HCT116 (cell line): ENCODE data around the gene ADAMTS3. TPM values are rescaled to one million over a fixed set of nuclear protein-coding genes. Genes with fewer than 3 reads are reported as not detected.

Source experiments
- ATAC-seq: fragments of 200-7000 bp; cut with Tn5 transposase; 2 replicates; pipeline ENCODE4 v1.9.1; 2020; ENCODE audit warnings: mild to moderate bottlenecking, moderate library complexity
- BruUV-seq: library from RNA; stranded (reverse); fragments of 400-500 nt; replicated peaks from 2 replicates; lab custom pipeline; 2021; lab: Mats Ljungman, UMichigan
- CTCF ChIA-PET: fragments of 300-600 bp; sonication (Branson Sonifier 250); formaldehyde crosslinking; loops from one replicate; lab custom pipeline; 2021; ENCODE audit warnings: antibody characterized with exemption; lab: Charles Lee
- POLR2A ChIA-PET: fragments of 300-600, 350-600 bp; sonication (Branson Sonifier 250); formaldehyde crosslinking; loops from one replicate; lab custom pipeline; 2021; ENCODE audit warnings: antibody characterized with exemption; lab: Charles Lee
- RAD21 ChIA-PET, 2 experiments: fragments of 300-600 bp; sonication (Branson Sonifier 250); formaldehyde crosslinking; loops; one replicate each; lab custom pipeline; 2023; ENCODE audit warnings: low total read pairs in 2 of 2; ENCODE audit not compliant: uncharacterized antibody in 2 of 2, unreplicated experiment in 2 of 2, low non-redundant PET in 1 of 2; lab: Charles Lee
- DNase-seq: peaks from one replicate; pipeline ENCODE4 v3.0.0-alpha.2; 2010; ENCODE audit warnings: low read depth, low spot score
- H2AFZ ChIP-seq: fragments of 200-600 bp; shearing (Covaris generic), sonication (generic); 2 replicates; pipeline ENCODE4 v1.6.1; 2017; ENCODE audit warnings: low read depth, mixed run types, mixed read lengths, antibody characterized with exemption, low read length; ENCODE audit not compliant: poor library complexity, severe bottlenecking
- H3K27ac ChIP-seq: 2 replicates; pipeline ENCODE4 v1.5.1; 2012; ENCODE audit warnings: low read depth, low read length
- H3K27me3 ChIP-seq: fragments of 200-600 bp; sonication (generic); 2 replicates; pipeline ENCODE4 v1.6.1; 2016; ENCODE audit warnings: mixed run types, low read length, mixed read lengths; ENCODE audit not compliant: insufficient read depth
- H3K36me3 ChIP-seq, 2 experiments: fragments of 200-500 bp in 1 of 2; fragments of 200-600 bp in 1 of 2; sonication (Bioruptor generic) in 1 of 2; sonication (generic) in 1 of 2; 2 replicates each; pipeline versions ENCODE4 v1.5.1 to v1.6.1; 2014 to 2016; ENCODE audit warnings: low read length in 2 of 2, inconsistent platforms in 1 of 2, mixed read lengths in 1 of 2, mixed run types in 1 of 2; ENCODE audit not compliant: insufficient read depth in 2 of 2, control insufficient read depth in 1 of 2
- H3K4me1 ChIP-seq, 2 experiments: fragments of 200-600 bp in 1 of 2; sonication (generic) in 1 of 2; 2 replicates each; pipeline versions ENCODE4 v1.5.1 to v1.6.1; 2012 to 2017; ENCODE audit warnings: low read length in 2 of 2, inconsistent platforms in 1 of 2, mild to moderate bottlenecking in 1 of 2, mixed read lengths in 1 of 2, mixed run types in 1 of 2, moderate library complexity in 1 of 2; ENCODE audit not compliant: insufficient read depth in 2 of 2, control insufficient read depth in 1 of 2
- H3K4me2 ChIP-seq: fragments of 200-600 bp; sonication (generic); 2 replicates; pipeline ENCODE4 v1.6.1; 2017; ENCODE audit warnings: mixed run types, low read length, mixed read lengths
- H3K4me3 ChIP-seq, 2 experiments: fragments of 200-600 bp in 1 of 2; sonication (generic) in 1 of 2; replicated peaks in 1 of 2; 2 replicates each; pipeline ENCODE4 v1.5.1; 2011 to 2016; ENCODE audit warnings: low read length in 2 of 2, control low read depth in 1 of 2, low read depth in 1 of 2, mild to moderate bottlenecking in 1 of 2, mixed read lengths in 1 of 2, mixed run types in 1 of 2
- H3K79me2 ChIP-seq: fragments of 200-600 bp; sonication (generic); 2 replicates; pipeline ENCODE4 v1.6.1; 2017; ENCODE audit warnings: mild to moderate bottlenecking, mixed run types, low read length, moderate library complexity, mixed read lengths; ENCODE audit not compliant: insufficient read depth
- H3K9ac ChIP-seq: fragments of 200-600 bp; sonication (generic); 2 replicates; pipeline ENCODE4 v1.6.1; 2016; ENCODE audit warnings: low read length, mixed read lengths
- H3K9me2 ChIP-seq: fragments of 200-600 bp; sonication (generic), shearing (Covaris generic); 2 replicates; pipeline ENCODE4 v1.6.1; 2017; ENCODE audit warnings: mixed run types, mild to moderate bottlenecking, moderate library complexity; ENCODE audit not compliant: insufficient read depth
- H3K9me3 ChIP-seq, 2 experiments: fragments of 200-500 bp in 1 of 2; fragments of 200-600 bp in 1 of 2; sonication (Bioruptor generic) in 1 of 2; sonication (generic) in 1 of 2; 2 replicates each; pipeline ENCODE4 v1.6.1; 2014 to 2017; ENCODE audit warnings: low read length in 2 of 2, mixed read lengths in 2 of 2, inconsistent platforms in 1 of 2, low read depth in 1 of 2, mild to moderate bottlenecking in 1 of 2, mixed run types in 1 of 2, moderate library complexity in 1 of 2; ENCODE audit not compliant: control insufficient read depth in 1 of 2, insufficient read depth in 1 of 2
- H4K20me1 ChIP-seq: fragments of 200-600 bp; sonication (generic), shearing (Covaris generic); 2 replicates; pipeline ENCODE4 v1.6.1; 2017; ENCODE audit warnings: mixed run types, mild to moderate bottlenecking, moderate library complexity; ENCODE audit not compliant: insufficient read depth
- ATF3 ChIP-seq: IDR thresholded peaks from 2 replicates; pipeline ENCODE4 v1.6.1; 2012
- CBX3 ChIP-seq: IDR thresholded peaks from 2 replicates; pipeline ENCODE4 v1.6.1; 2012; ENCODE audit warnings: low read depth
- CEBPB ChIP-seq: IDR thresholded peaks from 2 replicates; pipeline ENCODE4 v1.6.1; 2012; ENCODE audit warnings: low read depth
- EGR1 ChIP-seq: IDR thresholded peaks from 2 replicates; pipeline ENCODE4 v1.6.1; 2012; ENCODE audit warnings: low read depth
- ELF1 ChIP-seq: IDR thresholded peaks from 2 replicates; pipeline ENCODE4 v1.6.1; 2012; ENCODE audit warnings: low read depth, borderline replicate concordance
- EZH2 ChIP-seq: fragments of 200-600 bp; sonication (generic); IDR thresholded peaks from 2 replicates; pipeline ENCODE4 v1.6.1; 2017; ENCODE audit warnings: antibody characterized with exemption, mixed run types
- EZH2phosphoT487 ChIP-seq: fragments of 200-600 bp; IDR thresholded peaks from 2 replicates; pipeline ENCODE4 v1.6.1; 2018; ENCODE audit warnings: antibody characterized with exemption, borderline replicate concordance
- FOSL1 ChIP-seq: IDR thresholded peaks from 2 replicates; pipeline ENCODE4 v1.6.1; 2012; ENCODE audit warnings: low read depth
- POLR2A ChIP-seq: IDR thresholded peaks from 2 replicates; pipeline ENCODE4 v1.7.0; 2011; ENCODE audit warnings: borderline replicate concordance; ENCODE audit not compliant: insufficient read depth, insufficient read length; ENCODE audit errors: extremely low read depth
- POLR2AphosphoS5 ChIP-seq: IDR thresholded peaks from 2 replicates; pipeline ENCODE4 v1.6.1; 2011; ENCODE audit warnings: mild to moderate bottlenecking, low read depth, low read length, moderate library complexity
- RAD21 ChIP-seq: IDR thresholded peaks from 2 replicates; pipeline ENCODE4 v1.6.1; 2012; ENCODE audit warnings: low read depth, mild to moderate bottlenecking
- SRF ChIP-seq: IDR thresholded peaks from 2 replicates; pipeline ENCODE4 v1.6.1; 2012; ENCODE audit warnings: low read depth
- TCF7L2 ChIP-seq: IDR thresholded peaks from 2 replicates; pipeline ENCODE4 v1.7.0; 2011; ENCODE audit warnings: borderline replicate concordance, inconsistent platforms; ENCODE audit not compliant: insufficient read depth, insufficient read length; ENCODE audit errors: extremely low read depth
- YY1 ChIP-seq: IDR thresholded peaks from 2 replicates; pipeline ENCODE4 v1.6.1; 2011; ENCODE audit warnings: low read length, low read depth, moderate library complexity, mild to moderate bottlenecking; ENCODE audit not compliant: insufficient replicate concordance; ENCODE audit errors: extremely low read depth
- ZBTB33 ChIP-seq: IDR thresholded peaks from 2 replicates; pipeline ENCODE4 v1.6.1; 2011; ENCODE audit warnings: mild to moderate bottlenecking, low read length, moderate library complexity; ENCODE audit not compliant: insufficient replicate concordance; ENCODE audit errors: extremely low read depth
- ZFX ChIP-seq: fragments of 450-650 bp; IDR thresholded peaks from 2 replicates; pipeline ENCODE4 v1.6.1; 2017
- ZNF274 ChIP-seq: fragments of 200-500 bp; sonication (Bioruptor generic); IDR thresholded peaks from 2 replicates; pipeline ENCODE4 v1.6.1; 2014; ENCODE audit warnings: mild to moderate bottlenecking, low read depth, low read length, inconsistent platforms
- intact Hi-C: fragments of 100-400 bp; cut with micrococcal nuclease; formaldehyde crosslinking; loops from 2 replicates; pipeline ENCODE4 v1.10.0; 2022
- total RNA-seq: library from RNA; stranded (reverse); gene quantifications from one replicate; pipeline ENCODE4 v1.2.1, GENCODE V29; 2021; ENCODE audit not compliant: unreplicated experiment
- TF ChIP-seq, protein P1 (sequence below): IDR thresholded peaks from 2 replicates; pipeline ENCODE4 v1.6.1; 2012
- TF ChIP-seq, protein P2 (sequence below), 3 experiments: fragments of 200-600 bp in 1 of 3; sonication (generic) in 1 of 3; IDR thresholded peaks in 2 of 3; conservative IDR thresholded peaks in 1 of 3; 2 replicates each; pipeline ENCODE4 v1.5.1; 2012 to 2017; ENCODE audit warnings: low read depth in 2 of 3, low read length in 2 of 3, antibody characterized with exemption in 1 of 3, borderline replicate concordance in 1 of 3, control low read depth in 1 of 3, mild to moderate bottlenecking in 1 of 3, mixed read lengths in 1 of 3, mixed run types in 1 of 3, moderate library complexity in 1 of 3; ENCODE audit not compliant: insufficient read depth in 1 of 3
- TF ChIP-seq, protein P3 (sequence below): IDR thresholded peaks from 2 replicates; pipeline ENCODE4 v1.6.1; 2012; ENCODE audit warnings: low read depth

Gene ADAMTS3
- total RNA-seq, 1 experiment from 2014 or later = not detected

- CTCF ChIA-PET = no interaction called here
- POLR2A ChIA-PET = no interaction called here
- ATAC-seq = no peak
These were observed 150.6 kb downstream of the ADAMTS3 start for GRCh38 chr4:72418458-72418857.

More at GRCh38 chr4:72418458-72418857, 150.6 kb downstream of the ADAMTS3 start:
- Histone ChIP-seq H3K4me1 (no peaks in the 10 kb centered on the region), H3K27me3 (no peaks in the 10 kb centered on the region), H3K4me2 (no peak overlapping the region), H3K9me3 (no peaks in the 10 kb centered on the region; a peak in 2 of 4 replicates), H3K9ac (no peak overlapping the region), H3K9me2 (no peaks in the 10 kb centered on the region), H4K20me1 (no peaks in the 10 kb centered on the region), H2AFZ (no peak overlapping the region), H3K36me3 (no peaks in the 10 kb centered on the region), H3K27ac (no peak overlapping the region), H3K4me3 (no peak overlapping the region), H3K79me2 (no peaks in the 10 kb centered on the region)
- intact Hi-C loops = no loop called here
- RAD21 ChIA-PET = no interaction called here
- no peak for DNase-seq
- TF ChIP-seq ELF1 (no peak), TCF7L2 (no peak), POLR2A (no peak), EZH2phosphoT487 (no peak), EGR1 (no peak), YY1 (no peak), EZH2 (no peak), FOSL1 (no peak), RAD21 (no peak), ZNF274 (no peak), CBX3 (no peak), SRF (no peak), ATF3 (no peak), ZFX (no peak), ZBTB33 (no peak), CEBPB (no peak), POLR2AphosphoS5 (no peak)
- TF ChIP-seq, protein P1, sequence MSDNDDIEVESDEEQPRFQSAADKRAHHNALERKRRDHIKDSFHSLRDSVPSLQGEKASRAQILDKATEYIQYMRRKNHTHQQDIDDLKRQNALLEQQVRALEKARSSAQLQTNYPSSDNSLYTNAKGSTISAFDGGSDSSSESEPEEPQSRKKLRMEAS = no peak
- TF ChIP-seq, protein P2, sequence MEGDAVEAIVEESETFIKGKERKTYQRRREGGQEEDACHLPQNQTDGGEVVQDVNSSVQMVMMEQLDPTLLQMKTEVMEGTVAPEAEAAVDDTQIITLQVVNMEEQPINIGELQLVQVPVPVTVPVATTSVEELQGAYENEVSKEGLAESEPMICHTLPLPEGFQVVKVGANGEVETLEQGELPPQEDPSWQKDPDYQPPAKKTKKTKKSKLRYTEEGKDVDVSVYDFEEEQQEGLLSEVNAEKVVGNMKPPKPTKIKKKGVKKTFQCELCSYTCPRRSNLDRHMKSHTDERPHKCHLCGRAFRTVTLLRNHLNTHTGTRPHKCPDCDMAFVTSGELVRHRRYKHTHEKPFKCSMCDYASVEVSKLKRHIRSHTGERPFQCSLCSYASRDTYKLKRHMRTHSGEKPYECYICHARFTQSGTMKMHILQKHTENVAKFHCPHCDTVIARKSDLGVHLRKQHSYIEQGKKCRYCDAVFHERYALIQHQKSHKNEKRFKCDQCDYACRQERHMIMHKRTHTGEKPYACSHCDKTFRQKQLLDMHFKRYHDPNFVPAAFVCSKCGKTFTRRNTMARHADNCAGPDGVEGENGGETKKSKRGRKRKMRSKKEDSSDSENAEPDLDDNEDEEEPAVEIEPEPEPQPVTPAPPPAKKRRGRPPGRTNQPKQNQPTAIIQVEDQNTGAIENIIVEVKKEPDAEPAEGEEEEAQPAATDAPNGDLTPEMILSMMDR (IDR thresholded peaks at IDR 0.05 in 2 of 3, conservative IDR thresholded peaks at IDR 0.05 in 1 of 3; ENCODE audit: borderline replicate concordance in 1 of 3, insufficient read depth in 1 of 3, low read depth in 2 of 3, low read length in 2 of 3) = no peak
- TF ChIP-seq, protein P3, sequence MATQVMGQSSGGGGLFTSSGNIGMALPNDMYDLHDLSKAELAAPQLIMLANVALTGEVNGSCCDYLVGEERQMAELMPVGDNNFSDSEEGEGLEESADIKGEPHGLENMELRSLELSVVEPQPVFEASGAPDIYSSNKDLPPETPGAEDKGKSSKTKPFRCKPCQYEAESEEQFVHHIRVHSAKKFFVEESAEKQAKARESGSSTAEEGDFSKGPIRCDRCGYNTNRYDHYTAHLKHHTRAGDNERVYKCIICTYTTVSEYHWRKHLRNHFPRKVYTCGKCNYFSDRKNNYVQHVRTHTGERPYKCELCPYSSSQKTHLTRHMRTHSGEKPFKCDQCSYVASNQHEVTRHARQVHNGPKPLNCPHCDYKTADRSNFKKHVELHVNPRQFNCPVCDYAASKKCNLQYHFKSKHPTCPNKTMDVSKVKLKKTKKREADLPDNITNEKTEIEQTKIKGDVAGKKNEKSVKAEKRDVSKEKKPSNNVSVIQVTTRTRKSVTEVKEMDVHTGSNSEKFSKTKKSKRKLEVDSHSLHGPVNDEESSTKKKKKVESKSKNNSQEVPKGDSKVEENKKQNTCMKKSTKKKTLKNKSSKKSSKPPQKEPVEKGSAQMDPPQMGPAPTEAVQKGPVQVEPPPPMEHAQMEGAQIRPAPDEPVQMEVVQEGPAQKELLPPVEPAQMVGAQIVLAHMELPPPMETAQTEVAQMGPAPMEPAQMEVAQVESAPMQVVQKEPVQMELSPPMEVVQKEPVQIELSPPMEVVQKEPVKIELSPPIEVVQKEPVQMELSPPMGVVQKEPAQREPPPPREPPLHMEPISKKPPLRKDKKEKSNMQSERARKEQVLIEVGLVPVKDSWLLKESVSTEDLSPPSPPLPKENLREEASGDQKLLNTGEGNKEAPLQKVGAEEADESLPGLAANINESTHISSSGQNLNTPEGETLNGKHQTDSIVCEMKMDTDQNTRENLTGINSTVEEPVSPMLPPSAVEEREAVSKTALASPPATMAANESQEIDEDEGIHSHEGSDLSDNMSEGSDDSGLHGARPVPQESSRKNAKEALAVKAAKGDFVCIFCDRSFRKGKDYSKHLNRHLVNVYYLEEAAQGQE = no peak
- no TSS peak for BruUV-seq
